Measurements from ENCODE around the gene SF3B3.
"Not testable (repeated sequence)": the region's sequence is repeated elsewhere in the genome, so short reads cannot be mapped to it uniquely, and the experiment has no call there.

Gene SF3B3

DNA sequence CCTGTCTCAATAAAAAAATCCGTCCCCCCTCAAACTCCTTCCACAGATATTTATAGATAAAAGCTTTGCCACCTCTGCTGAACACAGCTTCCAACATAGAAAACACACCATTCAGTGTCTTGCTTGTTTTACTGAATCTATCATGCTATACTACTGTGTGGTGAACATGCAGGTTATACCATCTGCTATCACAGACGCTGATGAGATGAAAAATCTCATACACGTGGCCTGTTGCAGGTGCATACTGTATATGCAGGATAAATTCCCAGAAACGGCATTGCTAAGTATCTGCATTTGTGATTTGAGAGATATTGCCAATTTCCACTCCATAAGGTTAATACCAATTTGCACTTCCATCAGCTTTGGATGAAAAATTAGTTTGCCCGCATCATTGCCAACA is 92.3 kb downstream of the SF3B3 start:
- DNase-seq (ENCODE audit: low spot score): no peak

DNA sequence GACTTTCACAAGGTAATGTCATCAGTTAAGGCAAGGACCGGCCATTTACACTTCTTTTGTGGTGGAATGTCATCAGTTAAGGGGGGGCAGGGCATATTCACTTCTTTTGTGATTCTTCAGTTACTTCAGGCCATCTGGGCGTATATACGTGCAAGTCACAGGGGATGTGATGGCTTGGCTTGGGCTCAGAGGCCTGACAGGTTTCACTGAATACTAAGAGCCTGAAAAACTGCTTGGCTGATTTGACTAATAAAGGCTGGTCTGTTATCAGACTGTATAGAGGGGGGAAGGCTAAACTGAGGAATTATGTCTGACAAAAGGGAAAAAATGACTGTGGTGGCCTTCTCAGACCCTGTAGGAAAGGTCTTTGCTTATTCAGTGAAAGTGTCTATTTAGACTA is 98.2 kb downstream of the SF3B3 start:
- not testable (repeated sequence) for DNase-seq (ENCODE audit: low spot score)

All from RKO (cell line).